WTC11 (cell line): Measurements from ENCODE around the gene DNAH11.
"Not testable (repeated sequence)": the region's sequence is repeated elsewhere in the genome, so short reads cannot be mapped to it uniquely, and the experiment has no call there.

Source experiments
- ATF2 ChIP-seq: sonication (generic); formaldehyde crosslinking; IDR thresholded peaks from 2 replicates; pipeline ENCODE4 v1.8.1; 2022; ENCODE audit warnings: low read depth, missing genetic modification reagents, borderline replicate concordance
- ATF6 ChIP-seq: sonication (generic); formaldehyde crosslinking; IDR thresholded peaks from 2 replicates; pipeline ENCODE4 v1.8.1; 2023; ENCODE audit warnings: mild to moderate bottlenecking, missing genetic modification reagents
- CREM ChIP-seq: sonication (generic); formaldehyde crosslinking; IDR thresholded peaks from 2 replicates; pipeline ENCODE4 v1.8.1; 2022; ENCODE audit warnings: mild to moderate bottlenecking, missing genetic modification reagents, moderate library complexity
- CTCF ChIP-seq: fragments of 200-600 bp; IDR thresholded peaks from 2 replicates; pipeline ENCODE4 v1.8.0; 2022; ENCODE audit warnings: antibody characterized with exemption
- MAX ChIP-seq: sonication (generic); formaldehyde crosslinking; IDR thresholded peaks from 2 replicates; pipeline ENCODE4 v1.8.0; 2022; ENCODE audit warnings: mild to moderate bottlenecking, missing genetic modification reagents
- MLX ChIP-seq: sonication (generic); formaldehyde crosslinking; IDR thresholded peaks from 2 replicates; pipeline ENCODE4 v1.8.1; 2023; ENCODE audit warnings: mild to moderate bottlenecking, missing genetic modification reagents, moderate library complexity
- NFE2L1 ChIP-seq: sonication (generic); formaldehyde crosslinking; IDR thresholded peaks from 2 replicates; pipeline ENCODE4 v1.8.1; 2023; ENCODE audit warnings: missing genetic modification reagents
- ZBTB21 ChIP-seq: sonication (generic); formaldehyde crosslinking; IDR thresholded peaks from 2 replicates; pipeline ENCODE4 v1.8.1; 2023; ENCODE audit warnings: mild to moderate bottlenecking, missing genetic modification reagents, borderline replicate concordance
- ZBTB43 ChIP-seq: sonication (generic); formaldehyde crosslinking; IDR thresholded peaks from 2 replicates; pipeline ENCODE4 v1.8.1; 2023; ENCODE audit warnings: mild to moderate bottlenecking, missing genetic modification reagents
- ZNF512 ChIP-seq: sonication (generic); formaldehyde crosslinking; IDR thresholded peaks from 2 replicates; pipeline ENCODE4 v1.8.1; 2022; ENCODE audit warnings: missing genetic modification reagents, borderline replicate concordance

GRCh38 chr7:21536445-21537118 is 6.3 kb upstream of the DNAH11 start:
- TF ChIP-seq NFE2L1 (CRISPR knock-in tag); CREM (CRISPR knock-in tag); ZBTB21 (CRISPR knock-in tag); CTCF; MLX (CRISPR knock-in tag); ATF2 (CRISPR knock-in tag); ZNF512 (CRISPR knock-in tag); ATF6 (CRISPR knock-in tag); ZBTB43 (CRISPR knock-in tag); MAX (CRISPR knock-in tag): not testable (repeated sequence)
